ENCODE results near the gene KCTD5.

Gene KCTD5

DNA sequence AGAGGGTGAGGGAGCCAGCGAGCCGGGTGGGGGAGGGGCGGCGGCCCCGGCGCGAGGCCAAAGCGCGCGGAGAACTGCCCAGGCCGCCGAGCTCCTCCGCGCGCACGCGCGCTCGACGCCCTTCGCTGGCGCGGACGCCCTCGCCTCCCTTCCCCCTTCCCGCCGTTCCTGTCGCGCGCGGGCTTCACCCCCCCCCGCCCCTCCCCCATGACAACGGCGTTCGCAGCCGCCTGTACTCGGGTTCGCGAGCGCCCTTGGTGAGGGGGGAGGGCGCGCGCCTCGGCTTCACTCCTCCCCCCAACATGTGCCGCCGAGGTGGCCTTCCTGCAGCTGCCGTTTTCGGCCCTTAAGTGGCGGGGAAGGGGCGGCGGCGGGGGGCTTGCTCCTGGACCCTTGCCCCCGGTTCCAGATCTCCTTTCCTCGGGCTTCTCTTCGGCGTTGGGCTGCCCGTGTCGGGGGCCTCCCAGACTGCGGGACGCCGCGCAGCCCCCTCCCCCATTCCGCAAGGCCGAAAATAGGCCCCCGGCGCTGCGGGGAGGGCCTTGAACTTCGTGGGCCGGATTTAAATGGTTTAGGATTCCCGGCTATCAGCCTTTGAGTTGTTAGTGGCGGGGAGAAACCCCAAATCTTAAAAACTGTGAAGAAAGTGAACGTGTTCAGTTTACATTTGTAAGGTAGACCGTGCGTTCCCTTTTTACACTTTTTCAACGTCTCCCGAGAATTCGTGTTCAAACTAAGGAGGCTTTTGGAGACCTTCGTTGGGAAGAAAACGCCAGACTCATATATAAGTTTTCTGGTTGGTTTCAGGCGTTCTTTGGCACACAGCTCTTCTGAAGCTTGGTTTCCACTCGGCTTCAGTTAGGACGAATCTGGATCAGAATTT, 70.8 kb downstream of the KCTD5 start:
- peak; percentile 28 to 39 for DNase-seq

DNA sequence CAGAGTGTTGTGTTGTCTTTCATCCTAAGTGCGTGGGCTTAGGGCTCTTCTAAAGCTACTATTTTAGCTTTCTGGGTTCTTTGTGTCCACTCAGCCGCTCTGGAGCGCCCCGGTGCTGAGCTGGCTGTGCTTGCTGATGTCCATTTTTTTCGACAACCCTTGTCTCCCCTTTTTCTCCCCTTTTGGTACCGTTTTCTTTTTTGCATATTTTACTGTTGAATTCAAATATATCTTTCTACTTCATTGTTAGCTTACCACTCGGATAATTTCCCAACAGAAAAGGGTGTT, 71.4 kb downstream of the KCTD5 start:
- DNase-seq: no peak

DNA sequence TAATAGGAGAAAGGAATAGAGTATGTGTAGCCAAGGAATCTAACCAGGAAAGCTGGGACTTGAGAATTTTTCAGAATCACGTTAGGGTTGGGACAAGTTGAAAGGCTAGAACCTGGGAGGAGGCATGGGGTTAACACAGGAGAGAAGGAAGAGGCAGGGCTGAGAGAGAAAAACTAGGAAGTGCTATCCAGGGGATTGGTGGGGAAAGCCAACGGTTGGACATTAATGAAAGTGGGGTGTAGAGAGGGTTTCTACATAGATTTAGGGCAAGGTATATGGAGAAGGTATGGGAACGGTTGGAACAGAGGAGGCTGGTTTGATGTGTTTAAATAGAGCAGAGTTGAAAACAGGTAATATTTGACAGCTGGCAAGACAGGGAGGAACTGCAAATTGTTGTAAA, 72.8 kb downstream of the KCTD5 start:
- no peak for DNase-seq

DNA sequence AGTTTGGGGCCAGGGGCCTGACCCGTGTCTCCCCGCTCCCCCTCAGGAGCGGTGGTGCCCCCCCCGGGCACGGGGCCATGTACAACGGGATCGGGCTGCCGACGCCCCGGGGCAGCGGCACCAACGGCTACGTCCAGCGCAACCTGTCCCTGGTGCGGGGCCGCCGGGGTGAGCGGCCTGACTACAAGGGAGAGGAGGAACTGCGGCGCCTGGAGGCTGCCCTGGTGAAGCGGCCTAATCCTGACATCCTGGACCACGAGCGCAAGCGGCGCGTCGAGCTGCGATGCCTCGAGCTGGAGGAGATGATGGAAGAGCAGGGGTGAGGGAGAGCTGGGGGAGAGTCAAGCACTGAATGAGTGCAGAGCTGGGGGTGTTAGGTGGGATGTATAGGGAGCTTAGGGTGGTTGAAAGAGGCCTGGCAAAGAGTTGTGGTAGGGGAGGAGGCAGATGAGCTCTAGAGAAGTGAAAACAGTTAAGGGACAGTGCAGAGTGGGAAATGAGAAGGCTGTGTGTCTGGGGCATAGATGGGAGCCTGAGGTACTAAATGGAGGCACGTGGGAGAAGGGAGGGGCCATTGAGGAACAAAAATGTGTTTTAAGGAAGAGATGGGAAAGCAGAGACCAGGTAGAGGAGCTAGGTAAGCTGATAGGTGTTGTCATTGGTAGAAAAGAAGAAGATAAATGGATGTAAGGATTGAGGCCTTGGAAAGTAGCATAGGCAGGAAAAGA, 74.1 kb downstream of the KCTD5 start:
- no peak for DNase-seq

DNA sequence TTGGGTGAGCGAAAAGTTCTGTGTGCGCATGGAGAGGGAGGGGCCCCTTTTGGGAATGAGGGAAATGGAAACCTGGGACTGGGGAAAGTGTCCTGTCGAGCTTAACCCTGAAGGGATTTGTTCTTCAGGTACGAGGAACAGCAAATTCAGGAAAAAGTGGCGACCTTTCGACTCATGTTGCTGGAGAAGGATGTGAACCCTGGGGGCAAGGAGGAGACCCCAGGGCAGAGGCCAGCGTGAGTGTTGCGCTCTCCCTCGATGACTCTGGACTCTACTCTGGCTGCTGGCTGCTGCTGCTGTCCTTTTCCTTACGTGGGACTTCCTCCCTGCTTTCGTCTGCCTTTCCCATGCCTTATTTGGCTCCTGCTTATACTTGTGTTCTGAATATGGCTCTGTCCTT, 75.0 kb downstream of the KCTD5 start:
- DNase-seq: no peak

All from Kasumi-1 (cell line).